Tibial nerve (tissue), 3 donors: ENCODE measurements around the gene NXPH3.

ENCODE experiments used
- POLR2A ChIP-seq, 2 donors: fragments of 450-650 bp; IDR thresholded peaks; one replicate each; pipeline ENCODE4 v1.6.1; 2017; ENCODE audit warnings: antibody characterized with exemption in 2 of 2, mild to moderate bottlenecking in 2 of 2, moderate library complexity in 2 of 2
- TF ChIP-seq, protein P1 (sequence below), 5 experiments: fragments of 200-600 bp in 3 of 5; fragments of 450-650 bp in 2 of 5; sonication (generic) in 3 of 5; IDR thresholded peaks; one replicate each; pipeline ENCODE4 v1.5.1; 2016 to 2019; ENCODE audit warnings: antibody characterized with exemption in 5 of 5, mild to moderate bottlenecking in 3 of 5, moderate library complexity in 2 of 5

DNA sequence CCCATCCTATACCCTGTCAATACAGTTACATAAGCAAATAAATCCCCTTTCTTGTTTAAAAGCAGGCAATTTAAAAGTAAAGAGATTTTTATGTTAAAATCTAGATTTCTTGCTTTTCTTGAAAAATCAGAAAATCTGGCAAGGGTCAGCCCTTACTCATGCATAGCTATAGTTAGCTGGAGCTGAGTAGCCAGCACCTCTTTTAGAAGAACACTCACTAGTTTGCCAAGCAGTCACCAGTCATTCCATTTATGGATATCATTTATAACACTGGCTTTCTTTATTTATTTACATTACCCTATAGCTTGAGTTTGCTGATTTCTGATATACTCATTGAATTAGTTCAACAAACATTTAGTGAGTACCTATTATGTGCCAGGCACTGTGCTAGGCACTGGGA, 45.7 kb downstream of the NXPH3 start:
- TF ChIP-seq, protein P1, sequence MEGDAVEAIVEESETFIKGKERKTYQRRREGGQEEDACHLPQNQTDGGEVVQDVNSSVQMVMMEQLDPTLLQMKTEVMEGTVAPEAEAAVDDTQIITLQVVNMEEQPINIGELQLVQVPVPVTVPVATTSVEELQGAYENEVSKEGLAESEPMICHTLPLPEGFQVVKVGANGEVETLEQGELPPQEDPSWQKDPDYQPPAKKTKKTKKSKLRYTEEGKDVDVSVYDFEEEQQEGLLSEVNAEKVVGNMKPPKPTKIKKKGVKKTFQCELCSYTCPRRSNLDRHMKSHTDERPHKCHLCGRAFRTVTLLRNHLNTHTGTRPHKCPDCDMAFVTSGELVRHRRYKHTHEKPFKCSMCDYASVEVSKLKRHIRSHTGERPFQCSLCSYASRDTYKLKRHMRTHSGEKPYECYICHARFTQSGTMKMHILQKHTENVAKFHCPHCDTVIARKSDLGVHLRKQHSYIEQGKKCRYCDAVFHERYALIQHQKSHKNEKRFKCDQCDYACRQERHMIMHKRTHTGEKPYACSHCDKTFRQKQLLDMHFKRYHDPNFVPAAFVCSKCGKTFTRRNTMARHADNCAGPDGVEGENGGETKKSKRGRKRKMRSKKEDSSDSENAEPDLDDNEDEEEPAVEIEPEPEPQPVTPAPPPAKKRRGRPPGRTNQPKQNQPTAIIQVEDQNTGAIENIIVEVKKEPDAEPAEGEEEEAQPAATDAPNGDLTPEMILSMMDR (IDR thresholded peaks at IDR 0.05), result no peak
- TF ChIP-seq POLR2A (IDR thresholded peaks at IDR 0.05), result no peak
